Inflammatory macrophage treated with lipopolysaccharide for 1 hour (primary cell): ENCODE data around the gene UMODL1.

ENCODE experiments used
- DNase-seq, 2 donors: peaks; one replicate each; pipeline ENCODE4 v3.0.0-alpha.2; 2020 to 2022

UMODL1 gene, protein sequence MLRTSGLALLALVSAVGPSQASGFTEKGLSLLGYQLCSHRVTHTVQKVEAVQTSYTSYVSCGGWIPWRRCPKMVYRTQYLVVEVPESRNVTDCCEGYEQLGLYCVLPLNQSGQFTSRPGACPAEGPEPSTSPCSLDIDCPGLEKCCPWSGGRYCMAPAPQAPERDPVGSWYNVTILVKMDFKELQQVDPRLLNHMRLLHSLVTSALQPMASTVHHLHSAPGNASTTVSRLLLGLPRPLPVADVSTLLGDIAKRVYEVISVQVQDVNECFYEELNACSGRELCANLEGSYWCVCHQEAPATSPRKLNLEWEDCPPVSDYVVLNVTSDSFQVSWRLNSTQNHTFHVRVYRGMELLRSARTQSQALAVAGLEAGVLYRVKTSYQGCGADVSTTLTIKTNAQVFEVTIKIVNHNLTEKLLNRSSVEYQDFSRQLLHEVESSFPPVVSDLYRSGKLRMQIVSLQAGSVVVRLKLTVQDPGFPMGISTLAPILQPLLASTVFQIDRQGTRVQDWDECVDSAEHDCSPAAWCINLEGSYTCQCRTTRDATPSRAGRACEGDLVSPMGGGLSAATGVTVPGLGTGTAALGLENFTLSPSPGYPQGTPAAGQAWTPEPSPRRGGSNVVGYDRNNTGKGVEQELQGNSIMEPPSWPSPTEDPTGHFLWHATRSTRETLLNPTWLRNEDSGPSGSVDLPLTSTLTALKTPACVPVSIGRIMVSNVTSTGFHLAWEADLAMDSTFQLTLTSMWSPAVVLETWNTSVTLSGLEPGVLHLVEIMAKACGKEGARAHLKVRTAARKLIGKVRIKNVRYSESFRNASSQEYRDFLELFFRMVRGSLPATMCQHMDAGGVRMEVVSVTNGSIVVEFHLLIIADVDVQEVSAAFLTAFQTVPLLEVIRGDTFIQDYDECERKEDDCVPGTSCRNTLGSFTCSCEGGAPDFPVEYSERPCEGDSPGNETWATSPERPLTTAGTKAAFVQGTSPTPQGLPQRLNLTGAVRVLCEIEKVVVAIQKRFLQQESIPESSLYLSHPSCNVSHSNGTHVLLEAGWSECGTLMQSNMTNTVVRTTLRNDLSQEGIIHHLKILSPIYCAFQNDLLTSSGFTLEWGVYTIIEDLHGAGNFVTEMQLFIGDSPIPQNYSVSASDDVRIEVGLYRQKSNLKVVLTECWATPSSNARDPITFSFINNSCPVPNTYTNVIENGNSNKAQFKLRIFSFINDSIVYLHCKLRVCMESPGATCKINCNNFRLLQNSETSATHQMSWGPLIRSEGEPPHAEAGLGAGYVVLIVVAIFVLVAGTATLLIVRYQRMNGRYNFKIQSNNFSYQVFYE

DNA sequence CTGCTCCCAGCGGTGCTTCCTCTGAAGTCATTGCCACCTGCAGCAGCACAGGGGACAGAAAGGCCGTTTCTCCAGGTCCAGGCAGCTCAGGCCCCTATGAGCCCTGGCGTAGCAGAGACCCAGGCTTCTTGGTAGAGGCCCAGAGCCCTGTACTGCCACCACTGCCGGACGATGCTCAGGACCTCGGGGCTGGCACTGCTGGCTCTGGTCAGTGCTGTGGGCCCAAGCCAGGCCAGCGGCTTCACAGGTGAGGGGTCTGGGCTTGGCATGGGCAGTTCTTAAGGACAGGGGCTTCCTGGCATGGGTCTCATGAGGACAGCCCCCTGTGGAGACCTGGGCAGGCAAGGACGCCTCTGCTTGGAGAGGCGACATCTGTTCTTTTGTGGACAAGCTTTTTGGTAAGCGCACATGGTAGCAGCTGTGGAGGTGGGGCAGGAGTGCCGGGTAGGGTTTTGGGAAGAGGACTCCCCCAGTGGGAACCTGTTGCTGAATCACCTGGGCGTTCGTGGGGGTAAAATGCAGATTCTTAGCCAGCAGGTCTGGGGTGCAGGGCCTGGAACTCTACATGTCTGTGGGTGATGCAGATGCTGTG is at the start of gene UMODL1:
Gene UMODL1 (plus strand): TSS at position 172 of the 592 bp plus-strand sequence. CDS start 0 bp downstream, at position 172.
- DNase-seq: no peak

DNA sequence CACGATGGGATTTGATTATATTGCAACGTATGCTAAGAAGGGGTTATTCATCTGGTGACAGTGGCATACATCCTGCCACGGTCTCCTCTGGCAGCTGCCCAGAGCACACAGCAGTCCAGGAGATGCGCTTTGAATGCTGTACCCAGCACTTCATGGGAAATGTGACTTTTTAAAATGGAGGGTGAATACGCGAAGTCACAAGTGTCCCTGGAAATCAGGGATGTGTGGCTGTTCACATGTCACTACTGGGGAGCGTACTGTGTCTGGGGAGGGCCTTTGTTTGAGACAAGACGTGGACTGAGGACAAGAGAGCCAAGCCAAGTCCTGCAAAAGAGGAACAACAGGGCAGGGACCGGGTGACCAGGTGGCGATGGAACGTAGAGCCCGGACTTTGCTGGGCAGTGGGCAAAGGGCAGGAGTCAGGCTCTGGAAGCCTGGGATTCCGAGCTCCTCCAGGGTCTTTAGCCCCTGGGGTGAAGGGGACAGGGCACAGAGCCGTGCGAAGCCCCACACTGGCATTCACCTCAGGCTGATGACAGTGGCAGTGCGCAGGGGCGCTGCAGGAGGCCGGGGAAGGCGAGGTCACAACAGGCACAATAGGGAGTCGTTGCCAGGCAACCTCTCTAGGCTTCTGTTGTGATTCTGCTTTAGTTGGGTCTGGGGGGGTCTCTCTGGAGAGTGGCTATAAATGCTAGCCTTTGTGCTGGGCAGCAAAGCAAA is 49.6 kb upstream of the UMODL1 start:
- DNase-seq: no peak

- no peak for DNase-seq
Observed at GRCh38 chr21:42022091-42022430, 49.1 kb upstream of the UMODL1 start.

GRCh38 chr21:42022906-42023305 is 48.2 kb upstream of the UMODL1 start:
- no peak for DNase-seq

DNA sequence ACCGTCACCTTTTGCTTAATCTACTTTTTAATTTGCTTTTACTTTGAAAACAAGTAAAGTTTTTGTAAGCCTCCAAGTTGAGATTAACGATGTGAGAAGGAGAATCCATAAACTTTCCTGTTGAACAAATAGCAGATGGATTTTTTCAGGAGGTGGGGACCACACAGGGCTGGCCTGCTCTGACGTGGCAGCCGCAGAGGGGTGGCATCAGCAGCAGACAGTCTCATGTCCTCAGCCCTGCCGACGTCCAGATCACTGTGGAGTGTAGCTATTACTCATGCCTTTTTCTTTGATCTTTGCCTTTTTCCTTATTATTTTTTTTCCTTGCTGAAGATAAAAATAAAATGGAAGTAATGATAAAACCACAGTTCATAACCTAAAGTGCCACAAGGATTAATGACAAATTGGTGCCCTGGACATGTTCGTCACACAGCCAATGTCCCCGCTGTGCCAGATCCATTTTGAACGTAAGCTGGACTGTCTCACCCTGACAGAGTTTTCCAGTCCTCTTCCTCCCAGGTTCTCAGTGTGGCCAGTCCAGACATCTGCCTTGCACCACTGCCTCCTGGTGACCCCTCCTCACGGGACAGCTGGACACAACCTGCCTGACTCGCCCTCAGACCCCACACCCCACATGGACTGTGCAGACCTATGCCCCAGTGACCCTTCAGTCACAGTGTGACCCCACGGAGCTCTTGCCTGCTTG is 45.6 kb upstream of the UMODL1 start:
- DNase-seq: no peak

DNA sequence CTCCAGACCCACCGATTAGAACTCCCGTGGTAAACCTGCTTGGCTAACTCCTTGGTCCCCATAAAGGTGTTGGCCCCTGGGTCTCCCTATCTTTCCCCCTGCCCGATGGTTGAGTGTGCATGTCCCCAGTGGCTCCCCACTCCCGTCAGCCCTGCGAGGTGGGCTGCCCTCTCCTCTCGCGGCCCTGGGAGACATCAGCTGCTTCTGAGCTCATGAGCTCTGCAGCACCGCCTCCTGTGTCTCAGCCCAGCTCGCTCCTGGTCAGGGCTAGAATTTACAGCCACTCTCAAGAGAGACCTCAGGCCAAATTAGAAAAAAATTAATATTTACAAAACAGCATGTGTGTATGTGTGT is 45.1 kb upstream of the UMODL1 start:
- no peak for DNase-seq

DNA sequence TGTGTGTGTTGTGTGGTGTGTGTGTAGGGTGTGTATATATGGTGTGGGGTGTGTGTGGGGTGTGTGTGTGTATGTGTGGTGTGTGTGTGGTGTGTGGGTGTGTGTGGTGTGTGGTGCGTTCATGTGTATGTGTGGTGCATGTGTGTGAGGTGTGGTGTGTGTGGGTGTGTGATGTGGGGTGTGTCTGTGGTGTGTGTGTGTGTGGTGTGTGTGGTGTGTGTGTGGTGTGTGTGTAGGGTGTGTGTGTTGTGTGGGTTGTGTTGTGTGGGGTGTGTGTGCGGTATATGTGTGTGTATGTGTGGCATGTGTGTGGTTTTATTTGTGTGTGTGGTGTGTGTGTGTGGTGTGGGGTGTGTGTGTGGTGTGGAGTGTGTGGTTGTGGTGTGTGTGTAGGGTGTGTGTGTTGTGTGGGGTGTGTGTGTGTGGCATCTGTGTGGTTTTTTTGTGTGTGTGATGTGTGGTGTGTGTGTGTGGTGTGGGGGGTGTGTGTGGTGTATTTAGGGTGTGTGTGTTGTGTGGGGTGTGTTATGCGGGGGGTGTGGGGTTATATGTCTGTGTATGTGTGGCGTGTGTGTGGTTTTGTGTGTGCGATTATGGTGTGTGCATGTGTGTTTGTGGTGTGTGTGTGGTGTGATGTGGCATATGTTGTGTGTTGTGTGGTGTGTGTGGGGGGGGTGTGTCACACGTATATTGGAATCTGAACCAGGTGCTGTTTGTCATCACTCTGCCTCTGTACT is 43.9 kb upstream of the UMODL1 start:
- no peak for DNase-seq

DNA sequence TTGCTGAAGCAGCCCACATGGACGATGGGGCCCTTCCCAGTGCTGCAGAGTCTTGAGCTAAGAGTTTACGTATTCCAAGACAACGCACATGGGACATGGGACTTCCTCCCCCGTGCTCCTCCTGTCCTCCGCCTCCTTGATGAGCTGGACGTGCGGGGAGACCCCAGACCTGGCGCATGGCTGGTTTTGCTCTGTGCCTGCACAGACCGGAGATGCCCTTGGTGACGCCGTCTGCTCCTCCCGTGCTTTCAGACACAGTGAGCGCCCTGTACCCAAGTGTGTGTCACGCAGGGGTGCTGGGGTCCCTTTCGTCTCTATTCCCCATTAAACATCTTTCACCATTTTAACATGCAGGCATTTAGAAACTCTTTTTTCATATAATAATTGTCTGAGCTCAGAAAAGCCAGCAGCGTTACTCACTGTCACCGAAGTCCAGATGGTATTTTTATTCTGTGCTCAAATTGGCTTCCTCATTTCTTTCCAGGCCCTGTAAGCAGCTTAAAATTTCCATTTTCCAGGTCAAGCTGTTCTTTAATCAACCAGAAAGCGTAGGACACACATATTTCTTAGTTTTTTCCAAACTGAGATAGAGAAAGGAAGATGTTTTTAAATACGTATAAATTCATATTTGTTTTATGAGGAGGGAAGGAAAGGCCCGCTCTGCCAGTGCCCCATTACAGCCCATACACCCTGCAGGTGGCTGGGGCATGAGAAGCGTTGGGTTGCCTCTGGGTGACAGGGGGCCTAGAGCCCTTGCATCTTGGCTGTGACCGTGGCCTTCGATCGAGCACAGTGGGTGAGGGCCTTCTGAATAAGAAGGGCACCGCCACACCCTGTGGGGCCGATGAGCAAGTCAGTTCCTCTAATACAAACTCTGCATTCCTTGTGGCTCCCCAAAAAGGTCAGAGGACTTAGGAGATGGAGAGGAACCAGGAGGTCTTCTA is 43.0 kb upstream of the UMODL1 start:
- DNase-seq: no peak

- no peak for DNase-seq
Observed at GRCh38 chr21:42028766-42029425, 42.2 kb upstream of the UMODL1 start.

DNA sequence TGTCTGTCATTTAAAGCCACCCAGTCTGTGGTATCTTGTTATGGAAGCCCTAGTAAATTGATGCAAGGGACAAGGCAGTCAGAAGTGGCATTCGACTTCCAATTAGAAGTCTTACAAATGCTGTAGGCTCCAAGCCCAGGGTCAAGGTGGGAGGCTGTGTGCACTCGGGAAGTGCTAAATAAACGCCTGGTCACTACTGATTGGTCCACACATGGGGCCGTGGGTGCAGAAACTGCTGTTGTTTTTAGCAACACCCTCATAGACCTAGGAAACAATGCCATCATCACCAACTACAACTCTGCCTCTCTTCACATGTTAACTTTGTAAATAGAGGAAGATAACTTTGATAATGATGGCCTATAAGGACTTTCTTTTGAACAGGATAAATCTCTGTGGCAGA is 40.8 kb upstream of the UMODL1 start:
- peak in 1 of 2 donors; percentile 19 for DNase-seq

DNA sequence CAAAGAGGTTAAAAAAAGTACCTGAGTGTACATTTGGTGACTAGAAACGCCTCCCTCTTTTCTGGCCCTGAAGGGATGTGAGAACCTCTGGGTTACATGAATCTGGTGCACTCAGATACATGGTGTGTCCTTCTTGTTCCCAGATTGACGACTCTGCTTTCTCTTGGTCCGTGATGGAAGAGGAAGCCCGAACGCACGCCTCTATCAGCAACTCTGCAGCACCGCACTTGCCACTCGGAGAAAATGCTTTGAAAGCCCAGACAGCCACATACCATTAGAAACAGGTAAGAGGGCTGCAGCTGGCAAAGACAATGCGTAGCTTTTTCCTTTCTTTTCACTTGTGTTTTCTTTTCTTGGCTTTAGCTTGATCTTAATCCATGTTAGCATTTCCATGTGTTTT is 39.9 kb upstream of the UMODL1 start:
- no peak for DNase-seq

- no peak for DNase-seq
Observed at GRCh38 chr21:42031816-42032215, 39.3 kb upstream of the UMODL1 start.

DNA sequence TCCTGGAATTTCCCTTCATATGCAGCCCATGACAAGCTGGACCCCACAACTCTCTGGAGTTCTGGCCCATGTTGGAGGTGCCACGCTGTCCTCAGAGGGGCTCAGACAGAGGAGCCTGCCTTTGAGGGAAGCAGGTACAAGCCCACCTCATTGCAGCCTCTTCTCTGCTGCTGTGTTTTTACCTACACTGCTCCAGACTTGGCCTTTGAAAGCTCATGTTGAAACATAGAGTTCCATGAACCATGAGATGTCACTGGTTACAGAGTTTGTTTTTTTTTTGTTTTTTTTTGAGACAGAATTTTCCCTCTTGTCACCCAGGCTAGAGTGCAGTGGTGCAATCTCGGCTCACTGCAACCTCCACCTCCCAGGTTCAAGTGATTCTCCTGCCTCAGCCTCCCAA is 38.9 kb upstream of the UMODL1 start:
- DNase-seq: no peak

DNA sequence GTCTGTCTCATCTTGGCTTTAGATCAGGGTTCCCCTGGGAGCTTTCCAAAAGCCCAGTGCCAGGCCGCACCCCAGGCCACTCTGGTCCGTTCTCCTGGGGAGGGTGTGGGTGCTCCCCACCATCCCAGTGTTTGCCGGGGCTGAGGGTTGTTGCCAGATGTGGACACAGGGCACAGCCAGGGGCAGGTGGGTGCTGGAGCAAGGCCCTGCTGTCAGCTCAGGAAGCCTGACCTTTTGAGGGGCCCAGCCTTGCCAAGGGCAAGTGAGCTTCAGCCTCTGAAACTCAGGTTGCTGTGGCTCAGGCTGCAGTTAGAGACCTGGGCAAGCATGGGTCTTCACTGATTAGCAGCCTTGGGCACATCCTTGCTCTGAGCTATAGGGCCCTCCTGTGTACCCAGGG is 38.1 kb upstream of the UMODL1 start:
- DNase-seq: no peak

DNA sequence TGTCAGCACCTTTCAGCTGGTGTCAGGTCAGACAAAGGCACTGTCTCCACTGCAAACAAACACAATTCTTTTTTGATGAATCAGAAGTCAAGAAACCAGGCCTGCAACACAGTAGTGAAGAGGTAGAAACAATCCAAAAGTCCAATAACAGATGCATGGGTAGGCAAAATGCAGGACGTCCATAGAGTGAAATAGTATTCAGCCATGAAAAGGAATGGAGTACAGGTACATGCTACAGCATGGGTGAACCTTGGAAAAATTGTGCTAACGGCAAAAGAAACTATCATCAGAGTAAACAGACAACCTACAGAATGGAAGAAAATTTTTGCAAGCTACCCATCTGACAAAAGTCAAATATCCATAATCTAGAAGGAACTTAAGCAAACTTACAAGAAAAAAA is 34.8 kb upstream of the UMODL1 start:
- DNase-seq: no peak

DNA sequence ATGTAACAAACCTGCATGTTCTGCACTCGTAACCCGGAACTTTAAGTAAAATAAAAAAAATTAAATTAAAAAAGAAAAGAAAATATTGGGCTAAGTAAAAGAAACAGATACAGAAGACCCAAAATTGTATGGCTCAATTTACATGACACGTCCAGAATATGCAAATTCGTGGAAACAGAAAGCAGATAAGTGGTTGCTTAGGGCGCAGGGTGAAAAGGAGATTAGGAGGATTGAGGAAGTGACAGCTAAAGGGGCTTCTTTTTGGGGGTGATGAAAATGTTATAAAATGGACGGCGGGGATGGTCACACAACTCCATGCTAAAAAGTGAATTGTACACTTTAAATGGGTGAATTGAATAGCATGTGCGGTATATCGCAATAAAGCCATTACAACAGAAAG is 33.6 kb upstream of the UMODL1 start:
- DNase-seq: no peak

- no peak for DNase-seq
Observed at GRCh38 chr21:42037943-42038342, 33.2 kb upstream of the UMODL1 start.

- DNase-seq: no peak
Observed at GRCh38 chr21:42038393-42038792, 32.7 kb upstream of the UMODL1 start.

GRCh38 chr21:42038826-42039425 is 32.2 kb upstream of the UMODL1 start:
- DNase-seq: no peak
